ENCODE results near the gene NOS1AP. TPM values are rescaled to one million over a fixed set of nuclear protein-coding genes. Genes with fewer than 3 reads are reported as not detected.

Gene NOS1AP
- total RNA-seq, 4 donors from 2014 or later: 1.1 to 3.5 (median 2.6) TPM

DNA sequence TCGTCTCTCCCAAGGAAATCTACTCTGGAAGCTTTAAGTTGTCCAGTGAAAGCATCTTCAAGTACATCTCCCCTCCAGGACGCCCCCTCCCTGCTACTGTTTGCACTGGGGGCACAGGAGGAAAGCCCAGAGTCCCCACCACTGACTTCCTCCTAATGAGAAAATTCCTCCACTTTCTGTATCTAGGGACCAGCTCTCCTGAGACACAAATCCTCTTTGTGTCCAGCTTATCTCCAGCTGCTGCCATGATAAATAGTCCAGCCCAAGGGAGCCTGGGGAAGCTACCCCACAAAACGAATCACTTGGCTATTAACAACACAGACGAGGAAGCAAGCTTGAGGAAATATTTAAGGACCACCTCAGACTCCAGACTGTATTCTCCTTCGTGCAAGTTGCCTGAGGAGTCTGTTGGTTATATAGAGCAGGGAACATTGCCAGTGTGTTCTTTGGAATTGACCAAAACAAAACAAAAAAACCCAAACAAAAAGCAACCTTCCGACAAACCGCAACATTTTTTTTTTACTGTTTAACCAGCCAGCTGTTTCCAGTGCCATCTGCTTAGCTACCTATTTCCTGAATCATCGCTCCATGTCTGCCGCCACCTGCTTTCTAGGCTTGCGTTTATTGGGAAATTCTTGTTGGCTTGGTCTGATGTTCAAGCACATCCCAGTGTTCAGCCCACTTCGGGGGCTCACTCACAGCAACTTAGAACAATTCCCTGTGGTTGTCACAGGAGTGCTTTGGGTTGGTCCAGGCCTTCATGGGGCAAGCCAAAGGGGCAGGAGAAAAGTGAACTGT is 319.7 kb downstream of the NOS1AP start:
- H3K4me3 ChIP-seq (ENCODE audit: low read depth, poor library complexity, severe bottlenecking): no peak overlapping the region
- TF ChIP-seq CTCF (IDR thresholded peaks at IDR 0.05) (no peak), POLR2A (IDR thresholded peaks at IDR 0.05) (no peak)
- intact Hi-C loops (cut with DNase I; ENCODE audit: low total_unique reads): no loop called here
- DNase-seq (ENCODE audit: low spot score in 2 of 2): peak in 1 of 2 donors; percentile 74
- 40 to 41% methylated on average over 11 of the region's 11 CpGs for WGBS, 2 donors

- intact Hi-C loops (cut with DNase I; ENCODE audit: low total_unique reads): no loop called here
- WGBS, 2 donors: 61 to 64% methylated on average over 9 of the region's 9 CpGs
- TF ChIP-seq POLR2A (IDR thresholded peaks at IDR 0.05) (no peak), CTCF (IDR thresholded peaks at IDR 0.05) (no peak)
- H3K4me3 ChIP-seq (ENCODE audit: low read depth, poor library complexity, severe bottlenecking): no peak overlapping the region
- peak in 1 of 2 donors; percentile 77 for DNase-seq (ENCODE audit: low spot score in 2 of 2)
These were observed 320.5 kb downstream of the NOS1AP start for GRCh38 chr1:162389971-162390370.

GRCh38 chr1:162390396-162391185 is 321.1 kb downstream of the NOS1AP start:
- intact Hi-C loops (cut with DNase I; ENCODE audit: low total_unique reads): no loop called here
- WGBS, 2 donors: 73% methylated on average over 15 of the region's 15 CpGs
- no peak for DNase-seq (ENCODE audit: low spot score in 2 of 2)
- TF ChIP-seq POLR2A (IDR thresholded peaks at IDR 0.05): no peak
- TF ChIP-seq CTCF (IDR thresholded peaks at IDR 0.05): no peak
- H3K4me3 ChIP-seq (ENCODE audit: low read depth, poor library complexity, severe bottlenecking): no peak overlapping the region

DNA sequence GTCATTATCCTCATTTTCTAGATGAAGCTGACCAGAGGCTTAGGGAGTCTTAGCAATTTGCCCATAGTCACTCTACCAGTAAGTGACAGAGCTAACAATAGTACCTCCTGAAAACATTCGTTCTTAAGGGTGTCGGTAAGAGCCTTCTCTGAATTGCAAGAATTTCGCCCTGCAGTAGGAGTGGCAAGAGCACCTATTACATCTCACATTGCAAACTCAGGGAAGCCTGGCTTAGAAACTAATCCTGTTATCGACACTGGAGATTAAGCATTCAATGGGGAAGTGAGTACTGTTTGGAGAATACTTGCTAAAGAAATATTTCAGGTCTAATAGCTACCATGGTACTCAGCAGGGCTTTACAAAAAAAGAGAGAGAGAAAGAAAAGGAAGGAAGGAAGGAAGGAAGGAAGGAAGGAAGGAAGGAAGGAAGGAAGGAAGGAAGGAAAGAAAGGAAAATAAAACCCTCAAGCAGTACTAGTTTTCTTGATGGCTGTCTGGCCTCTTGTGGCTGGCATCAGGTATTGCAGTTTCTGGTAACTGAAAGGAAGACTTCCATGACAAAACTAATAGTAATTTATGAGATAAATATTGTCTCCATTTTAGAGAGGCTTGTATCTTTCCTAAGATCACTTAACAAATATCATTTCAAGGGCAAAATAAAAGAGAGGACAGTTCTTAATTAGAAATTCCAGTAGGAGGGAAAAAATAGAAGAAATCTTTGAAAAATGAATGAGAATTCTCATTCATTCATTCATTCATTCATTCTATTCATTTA is 322.5 kb downstream of the NOS1AP start:
- 53 to 57% methylated on average over 4 of the region's 4 CpGs for WGBS, 2 donors
- no peak for DNase-seq (ENCODE audit: low spot score in 2 of 2)
- no peak overlapping the region for H3K4me3 ChIP-seq (ENCODE audit: low read depth, poor library complexity, severe bottlenecking)
- TF ChIP-seq POLR2A (IDR thresholded peaks at IDR 0.05): no peak
- TF ChIP-seq CTCF (IDR thresholded peaks at IDR 0.05): peak in 1 of 3 donors; percentile 83
- intact Hi-C loops (cut with DNase I; ENCODE audit: low total_unique reads): no loop called here

- no peak overlapping the region for H3K4me3 ChIP-seq (ENCODE audit: low read depth, poor library complexity, severe bottlenecking)
- WGBS, 2 donors: 81 to 85% methylated on average over 3 of the region's 3 CpGs
- intact Hi-C loops (cut with DNase I; ENCODE audit: low total_unique reads): no loop called here
- no peak for DNase-seq (ENCODE audit: low spot score in 2 of 2)
- TF ChIP-seq POLR2A (IDR thresholded peaks at IDR 0.05): no peak
These were observed 326.9 kb downstream of the NOS1AP start for GRCh38 chr1:162396201-162396906.

Measured in lower leg skin (tissue), 4 donors.